SK-N-SH (cell line): ENCODE results near the gene MPC1.

ENCODE experiments used
- CHD2 ChIP-seq: fragments of 150-350 bp; IDR thresholded peaks from 2 replicates; pipeline ENCODE4 v1.6.1; 2018; ENCODE audit warnings: low read length; ENCODE audit not compliant: partially characterized antibody
- TAF1 ChIP-seq: IDR thresholded peaks from 2 replicates; pipeline ENCODE4 v1.6.1; 2012; ENCODE audit warnings: low read depth, mild to moderate bottlenecking, low read length, moderate library complexity, borderline replicate concordance
- TF ChIP-seq, protein P1 (sequence below): fragments of 200-600 bp; sonication (generic); IDR thresholded peaks from 2 replicates; pipeline ENCODE4 v1.6.1; 2017; ENCODE audit warnings: antibody characterized with exemption, mild to moderate bottlenecking, moderate library complexity
- TF ChIP-seq, protein P2 (sequence below): IDR thresholded peaks from 2 replicates; pipeline ENCODE4 v1.4.0; 2012; ENCODE audit warnings: low read depth

DNA sequence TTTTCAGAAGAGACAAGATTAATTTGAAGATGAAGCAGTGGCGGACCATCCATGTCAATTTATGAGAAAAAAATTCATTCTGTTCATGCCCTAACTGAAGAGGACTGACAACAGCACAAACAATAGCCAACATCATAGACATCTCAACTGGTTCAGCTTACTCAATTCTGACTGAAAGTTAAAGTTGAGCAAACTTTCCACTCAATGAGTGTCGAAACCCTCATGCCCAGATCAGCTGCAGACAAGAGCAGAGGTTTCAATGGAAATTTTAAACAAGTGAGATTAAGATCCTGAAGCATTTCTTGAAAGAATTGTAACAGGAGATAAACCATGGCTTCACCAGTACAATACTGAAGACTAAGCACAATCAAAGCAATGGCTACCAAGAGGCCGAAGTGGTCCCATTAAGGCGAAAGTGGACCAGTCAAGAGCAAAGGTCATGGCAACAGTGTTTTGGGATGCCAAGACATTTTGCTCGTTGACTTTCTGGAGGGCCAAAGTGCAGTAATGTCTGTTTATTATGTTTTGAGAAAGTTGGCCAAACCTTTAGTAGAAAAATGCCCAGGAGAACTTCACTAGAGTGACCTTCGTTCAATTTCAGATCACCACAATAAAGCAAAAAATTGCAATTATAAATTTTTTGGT is 34.3 kb downstream of the MPC1 start:
- TF ChIP-seq, protein P1, sequence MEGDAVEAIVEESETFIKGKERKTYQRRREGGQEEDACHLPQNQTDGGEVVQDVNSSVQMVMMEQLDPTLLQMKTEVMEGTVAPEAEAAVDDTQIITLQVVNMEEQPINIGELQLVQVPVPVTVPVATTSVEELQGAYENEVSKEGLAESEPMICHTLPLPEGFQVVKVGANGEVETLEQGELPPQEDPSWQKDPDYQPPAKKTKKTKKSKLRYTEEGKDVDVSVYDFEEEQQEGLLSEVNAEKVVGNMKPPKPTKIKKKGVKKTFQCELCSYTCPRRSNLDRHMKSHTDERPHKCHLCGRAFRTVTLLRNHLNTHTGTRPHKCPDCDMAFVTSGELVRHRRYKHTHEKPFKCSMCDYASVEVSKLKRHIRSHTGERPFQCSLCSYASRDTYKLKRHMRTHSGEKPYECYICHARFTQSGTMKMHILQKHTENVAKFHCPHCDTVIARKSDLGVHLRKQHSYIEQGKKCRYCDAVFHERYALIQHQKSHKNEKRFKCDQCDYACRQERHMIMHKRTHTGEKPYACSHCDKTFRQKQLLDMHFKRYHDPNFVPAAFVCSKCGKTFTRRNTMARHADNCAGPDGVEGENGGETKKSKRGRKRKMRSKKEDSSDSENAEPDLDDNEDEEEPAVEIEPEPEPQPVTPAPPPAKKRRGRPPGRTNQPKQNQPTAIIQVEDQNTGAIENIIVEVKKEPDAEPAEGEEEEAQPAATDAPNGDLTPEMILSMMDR, result no peak
- TF ChIP-seq TAF1 (no peak), CHD2 (no peak)
- TF ChIP-seq, protein P2, sequence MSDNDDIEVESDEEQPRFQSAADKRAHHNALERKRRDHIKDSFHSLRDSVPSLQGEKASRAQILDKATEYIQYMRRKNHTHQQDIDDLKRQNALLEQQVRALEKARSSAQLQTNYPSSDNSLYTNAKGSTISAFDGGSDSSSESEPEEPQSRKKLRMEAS, result no peak
